ENCODE data around the gene TSC1. TPM values are rescaled to one million over a fixed set of nuclear protein-coding genes. Genes with fewer than 3 reads are reported as not detected.

The TSC1 gene
- total RNA-seq, 4 donors from 2014 or later, result 36.4 to 155 (median 46.6) TPM

DNA sequence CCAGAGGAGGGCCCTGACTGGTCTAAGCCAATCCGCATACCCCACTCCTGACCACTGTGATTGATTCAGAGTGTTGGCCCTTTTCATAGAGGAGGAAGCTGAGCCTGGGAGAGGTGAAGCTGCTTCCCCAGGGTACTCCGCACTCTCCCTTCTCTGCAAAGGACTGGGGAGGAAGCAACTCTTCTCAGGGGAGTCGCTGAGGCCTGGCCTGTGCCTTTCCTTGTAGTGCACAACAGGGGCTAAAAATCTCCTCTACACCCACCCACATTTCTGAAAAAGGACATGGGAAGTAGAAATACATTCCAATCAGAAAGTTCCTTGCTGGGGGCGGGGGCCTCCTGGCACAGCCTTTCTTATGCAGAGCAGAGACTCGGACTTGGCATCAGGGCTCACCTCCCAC lies 88.5 kb downstream of the TSC1 start:
- no peaks in the 10 kb centered on the region for H3K36me3 ChIP-seq
- H3K4me3 ChIP-seq, result no peak overlapping the region
- no peak for DNase-seq (ENCODE audit: low spot score in 2 of 2)
- H3K9me3 ChIP-seq, result no peaks in the 10 kb centered on the region
- WGBS, result 85% methylated on average over 5 of the region's 5 CpGs
- H3K27ac ChIP-seq, result no peak overlapping the region
- TF ChIP-seq, protein P1, sequence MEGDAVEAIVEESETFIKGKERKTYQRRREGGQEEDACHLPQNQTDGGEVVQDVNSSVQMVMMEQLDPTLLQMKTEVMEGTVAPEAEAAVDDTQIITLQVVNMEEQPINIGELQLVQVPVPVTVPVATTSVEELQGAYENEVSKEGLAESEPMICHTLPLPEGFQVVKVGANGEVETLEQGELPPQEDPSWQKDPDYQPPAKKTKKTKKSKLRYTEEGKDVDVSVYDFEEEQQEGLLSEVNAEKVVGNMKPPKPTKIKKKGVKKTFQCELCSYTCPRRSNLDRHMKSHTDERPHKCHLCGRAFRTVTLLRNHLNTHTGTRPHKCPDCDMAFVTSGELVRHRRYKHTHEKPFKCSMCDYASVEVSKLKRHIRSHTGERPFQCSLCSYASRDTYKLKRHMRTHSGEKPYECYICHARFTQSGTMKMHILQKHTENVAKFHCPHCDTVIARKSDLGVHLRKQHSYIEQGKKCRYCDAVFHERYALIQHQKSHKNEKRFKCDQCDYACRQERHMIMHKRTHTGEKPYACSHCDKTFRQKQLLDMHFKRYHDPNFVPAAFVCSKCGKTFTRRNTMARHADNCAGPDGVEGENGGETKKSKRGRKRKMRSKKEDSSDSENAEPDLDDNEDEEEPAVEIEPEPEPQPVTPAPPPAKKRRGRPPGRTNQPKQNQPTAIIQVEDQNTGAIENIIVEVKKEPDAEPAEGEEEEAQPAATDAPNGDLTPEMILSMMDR (IDR thresholded peaks at IDR 0.05), result no peak
- no peak for TF ChIP-seq POLR2A (IDR thresholded peaks at IDR 0.05)
- TF ChIP-seq EP300 (IDR thresholded peaks at IDR 0.05), result no peak
- TF ChIP-seq POLR2AphosphoS5 (IDR thresholded peaks at IDR 0.05), result no peak
- H3K27me3 ChIP-seq, result no peaks in the 10 kb centered on the region
- H3K4me1 ChIP-seq, result peaks cover 23% of the 10 kb centered on the region

DNA sequence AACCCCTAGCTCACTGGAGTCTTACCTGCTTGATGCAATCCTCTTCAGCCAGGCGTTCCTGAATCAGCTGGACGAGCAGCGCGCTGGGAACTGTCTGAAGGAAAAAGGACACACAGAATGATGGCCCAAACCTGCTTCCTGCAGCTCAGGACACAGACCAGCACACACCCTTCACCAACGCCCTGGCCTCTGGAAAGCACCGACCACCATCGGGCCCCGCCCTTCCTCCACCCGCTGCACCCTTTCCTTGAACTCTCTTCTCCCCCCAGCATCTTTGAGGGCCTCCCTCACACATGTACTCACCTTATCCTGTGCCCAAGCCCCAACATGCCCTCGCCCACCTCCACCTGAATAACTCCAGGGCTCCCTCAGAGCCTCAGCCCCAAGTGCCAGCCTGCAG lies 89.6 kb downstream of the TSC1 start:
- Histone ChIP-seq H3K9me3 (no peaks in the 10 kb centered on the region), H3K4me1 (peaks cover 23% of the 10 kb centered on the region), H3K27me3 (no peaks in the 10 kb centered on the region), H3K4me3 (no peak overlapping the region), H3K27ac (no peak overlapping the region), H3K36me3 (no peaks in the 10 kb centered on the region)
- no peak for DNase-seq (ENCODE audit: low spot score in 2 of 2)
- WGBS, result 65% methylated on average over 10 of the region's 10 CpGs
- TF ChIP-seq EP300 (IDR thresholded peaks at IDR 0.05) (no peak), POLR2AphosphoS5 (IDR thresholded peaks at IDR 0.05) (no peak)

DNA sequence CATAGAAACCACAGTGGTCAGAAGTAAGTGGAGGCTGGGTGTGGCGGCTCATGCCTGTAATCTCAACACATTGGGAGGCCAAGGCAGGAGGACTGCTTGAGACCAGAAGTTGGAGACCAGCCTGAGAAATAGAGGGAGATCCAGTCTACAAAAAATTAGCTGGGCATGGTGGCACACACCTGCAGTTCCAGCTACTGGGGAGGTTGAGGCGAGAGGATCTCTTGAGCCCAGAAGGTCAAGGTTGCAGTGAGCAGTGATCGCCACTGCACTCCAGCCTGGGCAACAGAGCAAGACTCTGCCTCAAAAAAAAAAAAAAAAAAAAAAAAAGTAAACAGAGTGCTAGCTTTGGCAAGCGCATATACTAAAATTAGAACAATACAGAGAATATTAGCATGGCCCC lies 90.9 kb downstream of the TSC1 start:
- TF ChIP-seq POLR2AphosphoS5 (IDR thresholded peaks at IDR 0.05), result no peak
- TF ChIP-seq, protein P1 (IDR thresholded peaks at IDR 0.05), result no peak
- no peak for TF ChIP-seq POLR2A (IDR thresholded peaks at IDR 0.05)
- TF ChIP-seq EP300 (IDR thresholded peaks at IDR 0.05), result no peak
- no peaks in the 10 kb centered on the region for H3K27me3 ChIP-seq
- no peaks in the 10 kb centered on the region for H3K9me3 ChIP-seq
- no peak overlapping the region for H3K4me3 ChIP-seq
- no peak for DNase-seq (ENCODE audit: low spot score in 2 of 2)
- H3K27ac ChIP-seq, result no peak overlapping the region
- peaks cover 18% of the 10 kb centered on the region for H3K4me1 ChIP-seq
- no peaks in the 10 kb centered on the region for H3K36me3 ChIP-seq
- WGBS, result 92% methylated on average over 4 of the region's 4 CpGs

DNA sequence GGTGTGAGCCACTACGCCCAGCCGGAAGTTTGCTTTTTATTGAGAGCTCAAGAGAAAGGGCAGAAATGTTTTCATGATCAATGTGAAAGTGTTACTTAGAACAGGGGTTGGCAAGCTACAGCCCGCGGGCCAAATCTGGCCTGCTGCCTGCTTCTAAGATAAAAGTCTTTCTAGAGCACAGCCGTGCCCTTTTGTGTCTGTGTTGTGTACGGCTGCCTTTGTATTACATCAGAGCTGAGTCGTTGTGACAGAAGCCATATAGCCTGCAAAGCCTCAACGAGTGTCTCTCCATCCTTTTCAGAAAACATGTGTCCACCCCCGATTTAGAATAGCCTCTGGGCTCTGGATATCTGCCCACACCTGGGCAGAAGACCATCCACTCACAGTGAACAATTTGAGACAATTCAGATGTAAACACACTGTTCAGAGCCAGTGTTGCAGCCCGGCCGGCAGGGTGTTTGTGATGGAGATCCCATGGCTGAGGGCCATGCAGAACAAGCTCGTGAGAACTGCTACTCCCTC lies 95.2 kb downstream of the TSC1 start:
- H3K4me3 ChIP-seq, result no peak overlapping the region
- H3K27ac ChIP-seq, result no peak overlapping the region
- no peaks in the 10 kb centered on the region for H3K36me3 ChIP-seq
- TF ChIP-seq EP300 (IDR thresholded peaks at IDR 0.05), result no peak
- no peak for TF ChIP-seq POLR2AphosphoS5 (IDR thresholded peaks at IDR 0.05)
- no peak for TF ChIP-seq POLR2A (IDR thresholded peaks at IDR 0.05)
- TF ChIP-seq, protein P1 (IDR thresholded peaks at IDR 0.05), result no peak
- H3K27me3 ChIP-seq, result no peaks in the 10 kb centered on the region
- H3K4me1 ChIP-seq, result no peaks in the 10 kb centered on the region
- DNase-seq (ENCODE audit: low spot score in 2 of 2), result no peak
- no peaks in the 10 kb centered on the region for H3K9me3 ChIP-seq
- WGBS, result 57% methylated on average over 8 of the region's 12 CpGs

DNA sequence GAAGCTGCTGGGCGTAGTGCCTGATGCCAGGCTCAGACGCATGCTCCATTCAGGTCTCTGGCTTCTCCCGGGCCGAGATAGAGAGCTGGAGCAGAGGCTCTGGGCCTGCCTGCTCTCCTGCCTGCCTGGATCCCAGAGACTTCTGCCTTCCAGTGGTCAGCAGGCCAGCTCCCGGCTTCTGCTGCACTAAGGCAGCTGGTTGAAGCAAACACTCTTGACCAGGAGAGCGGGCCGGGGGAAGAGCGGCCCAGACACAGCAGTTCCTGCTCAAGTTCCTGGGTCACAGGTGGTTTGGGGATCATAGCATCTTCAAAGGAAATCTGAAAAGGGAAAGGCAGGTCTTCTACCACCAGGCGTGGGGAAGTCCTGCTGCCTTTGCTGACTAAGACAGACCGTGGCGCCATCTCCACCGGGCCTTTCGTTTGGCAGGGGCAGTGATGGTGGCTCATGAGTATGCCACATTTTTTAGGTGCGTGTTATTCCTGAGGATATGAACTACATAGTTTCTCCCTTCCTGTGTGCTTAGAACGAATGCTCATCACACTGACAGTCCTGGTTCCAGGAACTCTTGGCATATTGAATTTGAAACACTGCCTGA lies 97.4 kb downstream of the TSC1 start:
- H3K4me1 ChIP-seq, result no peaks in the 10 kb centered on the region

More for the DNA sequence above, 97.4 kb downstream of the TSC1 start:
- TF ChIP-seq, protein P1 (IDR thresholded peaks at IDR 0.05), result no peak
- no peak for TF ChIP-seq POLR2A (IDR thresholded peaks at IDR 0.05)
- TF ChIP-seq EP300 (IDR thresholded peaks at IDR 0.05), result no peak
- no peak for TF ChIP-seq POLR2AphosphoS5 (IDR thresholded peaks at IDR 0.05)
- 88% methylated on average over 12 of the region's 15 CpGs for WGBS
- DNase-seq (ENCODE audit: low spot score in 2 of 2), result no peak
- no peaks in the 10 kb centered on the region for H3K9me3 ChIP-seq
- no peak overlapping the region for H3K27ac ChIP-seq
- H3K27me3 ChIP-seq, result no peaks in the 10 kb centered on the region
- no peaks in the 10 kb centered on the region for H3K36me3 ChIP-seq
- no peak overlapping the region for H3K4me3 ChIP-seq

Measured in suprapubic skin (tissue), 4 donors.